HCT116 (cell line): ENCODE data around the gene GHR. TPM values are rescaled to one million over a fixed set of nuclear protein-coding genes. Genes with fewer than 3 reads are reported as not detected.

Experiments used
- ATAC-seq: fragments of 200-7000 bp; cut with Tn5 transposase; 2 replicates; pipeline ENCODE4 v1.9.1; 2020; ENCODE audit warnings: mild to moderate bottlenecking, moderate library complexity
- BruUV-seq: library from RNA; stranded (reverse); fragments of 400-500 nt; replicated peaks from 2 replicates; lab custom pipeline; 2021; lab: Mats Ljungman, UMichigan
- CTCF ChIA-PET: fragments of 300-600 bp; sonication (Branson Sonifier 250); formaldehyde crosslinking; loops from one replicate; lab custom pipeline; 2021; ENCODE audit warnings: antibody characterized with exemption; lab: Charles Lee
- POLR2A ChIA-PET: fragments of 300-600, 350-600 bp; sonication (Branson Sonifier 250); formaldehyde crosslinking; loops from one replicate; lab custom pipeline; 2021; ENCODE audit warnings: antibody characterized with exemption; lab: Charles Lee
- RAD21 ChIA-PET, 2 experiments: fragments of 300-600 bp; sonication (Branson Sonifier 250); formaldehyde crosslinking; loops; one replicate each; lab custom pipeline; 2023; ENCODE audit warnings: low total read pairs in 2 of 2; ENCODE audit not compliant: uncharacterized antibody in 2 of 2, unreplicated experiment in 2 of 2, low non-redundant PET in 1 of 2; lab: Charles Lee
- DNase-seq: peaks from one replicate; pipeline ENCODE4 v3.0.0-alpha.2; 2010; ENCODE audit warnings: low read depth, low spot score
- H2AFZ ChIP-seq: fragments of 200-600 bp; shearing (Covaris generic), sonication (generic); 2 replicates; pipeline ENCODE4 v1.6.1; 2017; ENCODE audit warnings: low read depth, mixed run types, mixed read lengths, antibody characterized with exemption, low read length; ENCODE audit not compliant: poor library complexity, severe bottlenecking
- H3K27ac ChIP-seq: 2 replicates; pipeline ENCODE4 v1.5.1; 2012; ENCODE audit warnings: low read depth, low read length
- H3K27me3 ChIP-seq: fragments of 200-600 bp; sonication (generic); 2 replicates; pipeline ENCODE4 v1.6.1; 2016; ENCODE audit warnings: mixed run types, low read length, mixed read lengths; ENCODE audit not compliant: insufficient read depth
- H3K36me3 ChIP-seq, 2 experiments: fragments of 200-500 bp in 1 of 2; fragments of 200-600 bp in 1 of 2; sonication (Bioruptor generic) in 1 of 2; sonication (generic) in 1 of 2; 2 replicates each; pipeline versions ENCODE4 v1.5.1 to v1.6.1; 2014 to 2016; ENCODE audit warnings: low read length in 2 of 2, inconsistent platforms in 1 of 2, mixed read lengths in 1 of 2, mixed run types in 1 of 2; ENCODE audit not compliant: insufficient read depth in 2 of 2, control insufficient read depth in 1 of 2
- H3K4me1 ChIP-seq, 2 experiments: fragments of 200-600 bp in 1 of 2; sonication (generic) in 1 of 2; 2 replicates each; pipeline versions ENCODE4 v1.5.1 to v1.6.1; 2012 to 2017; ENCODE audit warnings: low read length in 2 of 2, inconsistent platforms in 1 of 2, mild to moderate bottlenecking in 1 of 2, mixed read lengths in 1 of 2, mixed run types in 1 of 2, moderate library complexity in 1 of 2; ENCODE audit not compliant: insufficient read depth in 2 of 2, control insufficient read depth in 1 of 2
- H3K4me2 ChIP-seq: fragments of 200-600 bp; sonication (generic); 2 replicates; pipeline ENCODE4 v1.6.1; 2017; ENCODE audit warnings: mixed run types, low read length, mixed read lengths
- H3K4me3 ChIP-seq, 2 experiments: fragments of 200-600 bp in 1 of 2; sonication (generic) in 1 of 2; replicated peaks in 1 of 2; 2 replicates each; pipeline ENCODE4 v1.5.1; 2011 to 2016; ENCODE audit warnings: low read length in 2 of 2, control low read depth in 1 of 2, low read depth in 1 of 2, mild to moderate bottlenecking in 1 of 2, mixed read lengths in 1 of 2, mixed run types in 1 of 2
- H3K79me2 ChIP-seq: fragments of 200-600 bp; sonication (generic); 2 replicates; pipeline ENCODE4 v1.6.1; 2017; ENCODE audit warnings: mild to moderate bottlenecking, mixed run types, low read length, moderate library complexity, mixed read lengths; ENCODE audit not compliant: insufficient read depth
- H3K9ac ChIP-seq: fragments of 200-600 bp; sonication (generic); 2 replicates; pipeline ENCODE4 v1.6.1; 2016; ENCODE audit warnings: low read length, mixed read lengths
- H3K9me2 ChIP-seq: fragments of 200-600 bp; sonication (generic), shearing (Covaris generic); 2 replicates; pipeline ENCODE4 v1.6.1; 2017; ENCODE audit warnings: mixed run types, mild to moderate bottlenecking, moderate library complexity; ENCODE audit not compliant: insufficient read depth
- H3K9me3 ChIP-seq, 2 experiments: fragments of 200-500 bp in 1 of 2; fragments of 200-600 bp in 1 of 2; sonication (Bioruptor generic) in 1 of 2; sonication (generic) in 1 of 2; 2 replicates each; pipeline ENCODE4 v1.6.1; 2014 to 2017; ENCODE audit warnings: low read length in 2 of 2, mixed read lengths in 2 of 2, inconsistent platforms in 1 of 2, low read depth in 1 of 2, mild to moderate bottlenecking in 1 of 2, mixed run types in 1 of 2, moderate library complexity in 1 of 2; ENCODE audit not compliant: control insufficient read depth in 1 of 2, insufficient read depth in 1 of 2
- H4K20me1 ChIP-seq: fragments of 200-600 bp; sonication (generic), shearing (Covaris generic); 2 replicates; pipeline ENCODE4 v1.6.1; 2017; ENCODE audit warnings: mixed run types, mild to moderate bottlenecking, moderate library complexity; ENCODE audit not compliant: insufficient read depth
- ELF1 ChIP-seq: IDR thresholded peaks from 2 replicates; pipeline ENCODE4 v1.6.1; 2012; ENCODE audit warnings: low read depth, borderline replicate concordance
- EZH2 ChIP-seq: fragments of 200-600 bp; sonication (generic); IDR thresholded peaks from 2 replicates; pipeline ENCODE4 v1.6.1; 2017; ENCODE audit warnings: antibody characterized with exemption, mixed run types
- FOSL1 ChIP-seq: IDR thresholded peaks from 2 replicates; pipeline ENCODE4 v1.6.1; 2012; ENCODE audit warnings: low read depth
- POLR2A ChIP-seq: IDR thresholded peaks from 2 replicates; pipeline ENCODE4 v1.7.0; 2011; ENCODE audit warnings: borderline replicate concordance; ENCODE audit not compliant: insufficient read depth, insufficient read length; ENCODE audit errors: extremely low read depth
- POLR2AphosphoS5 ChIP-seq: IDR thresholded peaks from 2 replicates; pipeline ENCODE4 v1.6.1; 2011; ENCODE audit warnings: mild to moderate bottlenecking, low read depth, low read length, moderate library complexity
- SIN3A ChIP-seq: IDR thresholded peaks from 2 replicates; pipeline ENCODE4 v1.6.1; 2012; ENCODE audit warnings: low read depth
- SP1 ChIP-seq: IDR thresholded peaks from 2 replicates; pipeline ENCODE4 v1.6.1; 2012; ENCODE audit warnings: low read depth
- SRF ChIP-seq: IDR thresholded peaks from 2 replicates; pipeline ENCODE4 v1.6.1; 2012; ENCODE audit warnings: low read depth
- ZFX ChIP-seq: fragments of 450-650 bp; IDR thresholded peaks from 2 replicates; pipeline ENCODE4 v1.6.1; 2017
- intact Hi-C: fragments of 100-400 bp; cut with micrococcal nuclease; formaldehyde crosslinking; loops from 2 replicates; pipeline ENCODE4 v1.10.0; 2022
- total RNA-seq: library from RNA; stranded (reverse); gene quantifications from one replicate; pipeline ENCODE4 v1.2.1, GENCODE V29; 2021; ENCODE audit not compliant: unreplicated experiment
- TF ChIP-seq, protein P1 (sequence below), 3 experiments: fragments of 200-600 bp in 1 of 3; sonication (generic) in 1 of 3; IDR thresholded peaks in 2 of 3; conservative IDR thresholded peaks in 1 of 3; 2 replicates each; pipeline ENCODE4 v1.5.1; 2012 to 2017; ENCODE audit warnings: low read depth in 2 of 3, low read length in 2 of 3, antibody characterized with exemption in 1 of 3, borderline replicate concordance in 1 of 3, control low read depth in 1 of 3, mild to moderate bottlenecking in 1 of 3, mixed read lengths in 1 of 3, mixed run types in 1 of 3, moderate library complexity in 1 of 3; ENCODE audit not compliant: insufficient read depth in 1 of 3
- TF ChIP-seq, protein P2 (sequence below): IDR thresholded peaks from 2 replicates; pipeline ENCODE4 v1.6.1; 2012
- TF ChIP-seq, protein P3 (sequence below): IDR thresholded peaks from 2 replicates; pipeline ENCODE4 v1.6.1; 2011; ENCODE audit warnings: mild to moderate bottlenecking, low read length, moderate library complexity; ENCODE audit not compliant: insufficient replicate concordance; ENCODE audit errors: extremely low read depth
- TF ChIP-seq, protein P4 (sequence below): IDR thresholded peaks from 2 replicates; pipeline ENCODE4 v1.6.1; 2012; ENCODE audit warnings: low read depth

Gene GHR
- total RNA-seq, 1 experiment from 2014 or later = not detected

DNA sequence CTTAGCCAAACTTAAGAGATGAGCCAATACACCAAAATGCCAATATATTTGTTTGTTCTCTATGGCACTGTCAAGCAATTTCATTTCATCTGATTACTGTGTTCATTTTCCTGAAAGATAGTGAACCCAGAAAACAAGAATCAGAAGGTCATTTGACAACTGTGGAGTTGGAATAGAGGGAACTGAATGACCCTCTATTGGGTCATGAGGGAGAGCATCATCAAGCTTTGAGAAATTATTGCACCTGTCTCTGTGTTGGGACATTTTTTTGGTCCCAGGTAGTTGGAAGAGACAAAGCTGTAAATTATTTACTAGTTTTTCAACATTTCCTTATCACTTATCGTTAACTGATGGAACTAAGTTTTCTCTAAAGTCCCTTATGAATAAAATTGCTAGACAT is 129.4 kb downstream of the GHR start:
- RAD21 ChIA-PET = no interaction called here
- POLR2A ChIA-PET = no interaction called here

DNA sequence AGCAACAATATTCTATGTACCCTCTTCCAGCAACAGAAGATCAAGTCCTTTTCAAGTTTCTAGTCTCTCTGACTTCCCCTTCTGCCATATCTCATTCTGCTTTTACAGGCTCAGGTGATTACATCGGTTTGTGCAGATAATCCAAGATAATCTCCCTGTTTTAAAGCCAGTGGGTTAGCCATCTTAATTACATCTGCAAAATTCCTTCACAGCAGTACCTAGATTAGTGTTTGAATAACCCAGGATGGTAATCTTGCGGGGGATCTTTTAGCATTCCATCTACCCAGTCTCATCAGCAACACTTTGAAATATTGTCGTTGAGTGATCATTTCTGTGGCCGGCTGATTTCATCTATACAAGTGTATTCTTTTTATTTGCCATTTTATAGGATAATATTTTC is 130.2 kb downstream of the GHR start:
- BruUV-seq = no TSS peak
- Histone ChIP-seq H3K9me2 (no peaks in the 10 kb centered on the region), H3K27ac (no peak overlapping the region), H3K36me3 (no peaks in the 10 kb centered on the region), H3K4me3 (no peak overlapping the region), H4K20me1 (no peaks in the 10 kb centered on the region), H3K9ac (no peak overlapping the region), H3K9me3 (no peaks in the 10 kb centered on the region), H2AFZ (no peak overlapping the region), H3K27me3 (peaks cover 3% of the 10 kb centered on the region), H3K79me2 (no peaks in the 10 kb centered on the region), H3K4me2 (no peak overlapping the region), H3K4me1 (no peaks in the 10 kb centered on the region)
- ChIA-PET RAD21 (no interaction called here), CTCF (no interaction called here), POLR2A (no interaction called here)
- ATAC-seq = no peak
- no peak for DNase-seq
- intact Hi-C loops = no loop called here
- TF ChIP-seq, protein P1, sequence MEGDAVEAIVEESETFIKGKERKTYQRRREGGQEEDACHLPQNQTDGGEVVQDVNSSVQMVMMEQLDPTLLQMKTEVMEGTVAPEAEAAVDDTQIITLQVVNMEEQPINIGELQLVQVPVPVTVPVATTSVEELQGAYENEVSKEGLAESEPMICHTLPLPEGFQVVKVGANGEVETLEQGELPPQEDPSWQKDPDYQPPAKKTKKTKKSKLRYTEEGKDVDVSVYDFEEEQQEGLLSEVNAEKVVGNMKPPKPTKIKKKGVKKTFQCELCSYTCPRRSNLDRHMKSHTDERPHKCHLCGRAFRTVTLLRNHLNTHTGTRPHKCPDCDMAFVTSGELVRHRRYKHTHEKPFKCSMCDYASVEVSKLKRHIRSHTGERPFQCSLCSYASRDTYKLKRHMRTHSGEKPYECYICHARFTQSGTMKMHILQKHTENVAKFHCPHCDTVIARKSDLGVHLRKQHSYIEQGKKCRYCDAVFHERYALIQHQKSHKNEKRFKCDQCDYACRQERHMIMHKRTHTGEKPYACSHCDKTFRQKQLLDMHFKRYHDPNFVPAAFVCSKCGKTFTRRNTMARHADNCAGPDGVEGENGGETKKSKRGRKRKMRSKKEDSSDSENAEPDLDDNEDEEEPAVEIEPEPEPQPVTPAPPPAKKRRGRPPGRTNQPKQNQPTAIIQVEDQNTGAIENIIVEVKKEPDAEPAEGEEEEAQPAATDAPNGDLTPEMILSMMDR (IDR thresholded peaks at IDR 0.05 in 2 of 3, conservative IDR thresholded peaks at IDR 0.05 in 1 of 3; ENCODE audit: borderline replicate concordance in 1 of 3, insufficient read depth in 1 of 3, low read depth in 2 of 3, low read length in 2 of 3) = no peak
- TF ChIP-seq SIN3A (no peak), SRF (no peak), FOSL1 (no peak), ELF1 (no peak), POLR2AphosphoS5 (no peak)
- TF ChIP-seq, protein P2, sequence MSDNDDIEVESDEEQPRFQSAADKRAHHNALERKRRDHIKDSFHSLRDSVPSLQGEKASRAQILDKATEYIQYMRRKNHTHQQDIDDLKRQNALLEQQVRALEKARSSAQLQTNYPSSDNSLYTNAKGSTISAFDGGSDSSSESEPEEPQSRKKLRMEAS = no peak
- TF ChIP-seq, protein P3, sequence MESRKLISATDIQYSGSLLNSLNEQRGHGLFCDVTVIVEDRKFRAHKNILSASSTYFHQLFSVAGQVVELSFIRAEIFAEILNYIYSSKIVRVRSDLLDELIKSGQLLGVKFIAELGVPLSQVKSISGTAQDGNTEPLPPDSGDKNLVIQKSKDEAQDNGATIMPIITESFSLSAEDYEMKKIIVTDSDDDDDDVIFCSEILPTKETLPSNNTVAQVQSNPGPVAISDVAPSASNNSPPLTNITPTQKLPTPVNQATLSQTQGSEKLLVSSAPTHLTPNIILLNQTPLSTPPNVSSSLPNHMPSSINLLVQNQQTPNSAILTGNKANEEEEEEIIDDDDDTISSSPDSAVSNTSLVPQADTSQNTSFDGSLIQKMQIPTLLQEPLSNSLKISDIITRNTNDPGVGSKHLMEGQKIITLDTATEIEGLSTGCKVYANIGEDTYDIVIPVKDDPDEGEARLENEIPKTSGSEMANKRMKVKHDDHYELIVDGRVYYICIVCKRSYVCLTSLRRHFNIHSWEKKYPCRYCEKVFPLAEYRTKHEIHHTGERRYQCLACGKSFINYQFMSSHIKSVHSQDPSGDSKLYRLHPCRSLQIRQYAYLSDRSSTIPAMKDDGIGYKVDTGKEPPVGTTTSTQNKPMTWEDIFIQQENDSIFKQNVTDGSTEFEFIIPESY = no peak

More for the DNA sequence above, 129.4 kb downstream of the GHR start:
- Histone ChIP-seq H3K4me1 (no peaks in the 10 kb centered on the region), H3K36me3 (no peaks in the 10 kb centered on the region), H3K27me3 (peaks cover 3% of the 10 kb centered on the region), H3K9ac (no peak overlapping the region), H4K20me1 (no peaks in the 10 kb centered on the region), H3K9me3 (no peaks in the 10 kb centered on the region), H2AFZ (no peak overlapping the region), H3K4me2 (no peak overlapping the region), H3K4me3 (no peak overlapping the region), H3K9me2 (no peaks in the 10 kb centered on the region), H3K79me2 (no peaks in the 10 kb centered on the region), H3K27ac (no peak overlapping the region)
- no TSS peak for BruUV-seq
- ATAC-seq (no peak), DNase-seq (no peak)
- intact Hi-C loops = no loop called here
- CTCF ChIA-PET = no interaction called here
- TF ChIP-seq POLR2A (no peak), ZFX (no peak), EZH2 (no peak), SP1 (no peak), SRF (no peak)
- TF ChIP-seq, protein P4, sequence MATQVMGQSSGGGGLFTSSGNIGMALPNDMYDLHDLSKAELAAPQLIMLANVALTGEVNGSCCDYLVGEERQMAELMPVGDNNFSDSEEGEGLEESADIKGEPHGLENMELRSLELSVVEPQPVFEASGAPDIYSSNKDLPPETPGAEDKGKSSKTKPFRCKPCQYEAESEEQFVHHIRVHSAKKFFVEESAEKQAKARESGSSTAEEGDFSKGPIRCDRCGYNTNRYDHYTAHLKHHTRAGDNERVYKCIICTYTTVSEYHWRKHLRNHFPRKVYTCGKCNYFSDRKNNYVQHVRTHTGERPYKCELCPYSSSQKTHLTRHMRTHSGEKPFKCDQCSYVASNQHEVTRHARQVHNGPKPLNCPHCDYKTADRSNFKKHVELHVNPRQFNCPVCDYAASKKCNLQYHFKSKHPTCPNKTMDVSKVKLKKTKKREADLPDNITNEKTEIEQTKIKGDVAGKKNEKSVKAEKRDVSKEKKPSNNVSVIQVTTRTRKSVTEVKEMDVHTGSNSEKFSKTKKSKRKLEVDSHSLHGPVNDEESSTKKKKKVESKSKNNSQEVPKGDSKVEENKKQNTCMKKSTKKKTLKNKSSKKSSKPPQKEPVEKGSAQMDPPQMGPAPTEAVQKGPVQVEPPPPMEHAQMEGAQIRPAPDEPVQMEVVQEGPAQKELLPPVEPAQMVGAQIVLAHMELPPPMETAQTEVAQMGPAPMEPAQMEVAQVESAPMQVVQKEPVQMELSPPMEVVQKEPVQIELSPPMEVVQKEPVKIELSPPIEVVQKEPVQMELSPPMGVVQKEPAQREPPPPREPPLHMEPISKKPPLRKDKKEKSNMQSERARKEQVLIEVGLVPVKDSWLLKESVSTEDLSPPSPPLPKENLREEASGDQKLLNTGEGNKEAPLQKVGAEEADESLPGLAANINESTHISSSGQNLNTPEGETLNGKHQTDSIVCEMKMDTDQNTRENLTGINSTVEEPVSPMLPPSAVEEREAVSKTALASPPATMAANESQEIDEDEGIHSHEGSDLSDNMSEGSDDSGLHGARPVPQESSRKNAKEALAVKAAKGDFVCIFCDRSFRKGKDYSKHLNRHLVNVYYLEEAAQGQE = no peak
